NT2/D1 (cell line): Measurements from ENCODE around the gene REX1BD.

Experiments
- SUZ12 ChIP-seq: IDR thresholded peaks from 2 replicates; pipeline ENCODE4 v1.6.1; 2011; ENCODE audit not compliant: insufficient read length, insufficient read depth; ENCODE audit errors: extremely low read depth
- YY1 ChIP-seq: IDR thresholded peaks from 2 replicates; pipeline ENCODE4 v1.6.1; 2011; ENCODE audit not compliant: insufficient read length, insufficient read depth
- ZNF274 ChIP-seq: IDR thresholded peaks from 2 replicates; pipeline ENCODE4 v1.6.1; 2011; ENCODE audit warnings: mild to moderate bottlenecking, low read depth, low read length

- TF ChIP-seq ZNF274 (no peak), SUZ12 (no peak), YY1 (no peak)
These were observed 14.8 kb downstream of the REX1BD start for GRCh38 chr19:18603255-18603957.
